ENCODE data around the gene C6.

- TF ChIP-seq CTCF (optimal IDR thresholded peaks at IDR 0.05 in 1 of 3, IDR thresholded peaks at IDR 0.05 in 1 of 3, conservative IDR thresholded peaks at IDR 0.05 in 1 of 3; ENCODE audit: extremely low read depth in 1 of 3, insufficient read depth in 2 of 3, low read length in 3 of 3) (no peak), EZH2 (IDR thresholded peaks at IDR 0.05; ENCODE audit: low read length) (no peak)
Observed at GRCh38 chr5:41145306-41145705, 68.0 kb downstream of the C6 start.

All from keratinocyte (primary cell).